CD14-positive monocyte (primary cell): ENCODE measurements around the gene ITGB2. TPM values are rescaled to one million over a fixed set of nuclear protein-coding genes. Genes with fewer than 3 reads are reported as not detected.
A peak's percentile ranks its signal among the peaks of the same experiment; 100 is the strongest.

Source experiments
- DNase-seq, 3 donors: peaks; one replicate each; pipeline ENCODE4 v3.0.0-alpha.2; 2011 to 2022
- H2AFZ ChIP-seq: 2 replicates; pipeline ENCODE4 v1.6.0; 2012; ENCODE audit warnings: mild to moderate bottlenecking, low read depth, low read length, inconsistent platforms; ENCODE audit not compliant: insufficient read depth, poor library complexity, severe bottlenecking
- H3K27ac ChIP-seq, 2 donors: 1 replicate in 1 of 2; 2 replicates in 1 of 2; pipeline ENCODE4 v1.5.1; 2012 to 2013; ENCODE audit warnings: low read length in 2 of 2, control low read depth in 1 of 2, inconsistent platforms in 1 of 2, low read depth in 1 of 2, mild to moderate bottlenecking in 1 of 2
- H3K27me3 ChIP-seq, 2 donors: one replicate each; pipeline versions ENCODE4 v1.6.0 to v1.6.1; 2011 to 2013; ENCODE audit warnings: low read length in 2 of 2; ENCODE audit not compliant: control insufficient read depth in 2 of 2, insufficient read depth in 2 of 2
- H3K36me3 ChIP-seq, 2 donors: replicated peaks in 1 of 2; 1 replicate in 1 of 2; 2 replicates in 1 of 2; pipeline versions ENCODE4 v1.5.1 to v1.6.1; 2012 to 2013; ENCODE audit warnings: low read length in 2 of 2, control low read depth in 1 of 2, inconsistent platforms in 1 of 2, mild to moderate bottlenecking in 1 of 2; ENCODE audit not compliant: insufficient read depth in 2 of 2, control insufficient read depth in 1 of 2
- H3K4me1 ChIP-seq, 2 donors: 1 replicate in 1 of 2; 2 replicates in 1 of 2; pipeline versions ENCODE4 v1.5.1 to v1.6.1; 2012 to 2013; ENCODE audit warnings: low read length in 2 of 2, control low read depth in 1 of 2, inconsistent platforms in 1 of 2, mild to moderate bottlenecking in 1 of 2, moderate library complexity in 1 of 2; ENCODE audit not compliant: insufficient read depth in 2 of 2, control insufficient read depth in 1 of 2
- H3K4me2 ChIP-seq: replicated peaks from 2 replicates; pipeline ENCODE3; 2012; ENCODE audit warnings: low read length, moderate library complexity, mild to moderate bottlenecking; ENCODE audit not compliant: poor library complexity, severe bottlenecking; ENCODE audit errors: extremely low read depth
- H3K4me3 ChIP-seq, 3 experiments: fragments of 200-600 bp in 1 of 3; sonication (generic) in 1 of 3; replicated peaks in 1 of 3; 1 replicate in 2 of 3; 2 replicates in 1 of 3; pipeline ENCODE4 v1.5.1; 2011 to 2013; ENCODE audit warnings: low read length in 3 of 3, mild to moderate bottlenecking in 3 of 3, control low read depth in 2 of 3, low read depth in 2 of 3, inconsistent platforms in 1 of 3, moderate library complexity in 1 of 3
- H3K79me2 ChIP-seq: 2 replicates; pipeline ENCODE4 v1.6.0; 2012; ENCODE audit warnings: mild to moderate bottlenecking, control low read depth, inconsistent platforms, low read length, moderate library complexity; ENCODE audit not compliant: insufficient read depth
- H3K9ac ChIP-seq: 2 replicates; pipeline ENCODE4 v1.6.0; 2017; ENCODE audit warnings: low read length, mild to moderate bottlenecking; ENCODE audit not compliant: insufficient read depth, poor library complexity, severe bottlenecking
- H3K9me3 ChIP-seq, 2 donors: replicated peaks in 1 of 2; 1 replicate in 1 of 2; 2 replicates in 1 of 2; pipeline versions ENCODE4 v1.5.1 to v1.6.1; 2012 to 2013; ENCODE audit warnings: low read length in 2 of 2, control low read depth in 1 of 2; ENCODE audit not compliant: control insufficient read depth in 1 of 2, insufficient read depth in 1 of 2
- H4K20me1 ChIP-seq: 2 replicates; pipeline ENCODE4 v1.6.0; 2012; ENCODE audit warnings: mild to moderate bottlenecking, low read length, control low read depth, moderate library complexity; ENCODE audit not compliant: insufficient read depth
- H3K27ac Mint-ChIP-seq, 7 donors: one replicate each; pipeline ENCODE4 v1.8.0; 2020; ENCODE audit warnings: mild to moderate bottlenecking in 7 of 7, mixed read lengths in 7 of 7, moderate library complexity in 6 of 7, inconsistent platforms in 2 of 7
- H3K27me3 Mint-ChIP-seq, 3 donors: one replicate each; pipeline ENCODE4 v1.8.0; 2021 to 2022; ENCODE audit warnings: low read depth in 3 of 3, mild to moderate bottlenecking in 3 of 3, mixed read lengths in 3 of 3, moderate library complexity in 3 of 3, inconsistent platforms in 1 of 3
- H3K36me3 Mint-ChIP-seq, 2 donors: one replicate each; pipeline ENCODE4 v1.8.0; 2020; ENCODE audit warnings: mixed read lengths in 2 of 2, inconsistent platforms in 1 of 2, mild to moderate bottlenecking in 1 of 2
- H3K4me1 Mint-ChIP-seq: one replicate; pipeline ENCODE4 v1.8.0; 2020; ENCODE audit warnings: mild to moderate bottlenecking, mixed read lengths
- H3K4me3 Mint-ChIP-seq, 2 donors: one replicate each; pipeline ENCODE4 v1.8.0; 2020; ENCODE audit warnings: mild to moderate bottlenecking in 2 of 2, mixed read lengths in 2 of 2, moderate library complexity in 1 of 2
- H3K9me3 Mint-ChIP-seq, 7 donors: one replicate each; pipeline ENCODE4 v1.8.0; 2020 to 2022; ENCODE audit warnings: mixed read lengths in 7 of 7, mild to moderate bottlenecking in 6 of 7, moderate library complexity in 6 of 7, inconsistent platforms in 2 of 7
- CTCF ChIP-seq: fragments of 200-600 bp; IDR thresholded peaks from one replicate; pipeline ENCODE4 v1.8.0; 2022; ENCODE audit warnings: antibody characterized with exemption, mild to moderate bottlenecking
- WGBS: methylation state at CpG from one replicate; pipeline ENCODE4 v1.1.5; 2013; ENCODE audit warnings: missing lambda C conversion rate; ENCODE audit not compliant: insufficient coverage; 5-methylcytosine and 5-hydroxymethylcytosine counted together
- intact Hi-C, 2 donors: fragments of 100-400 bp; cut with micrococcal nuclease; formaldehyde crosslinking; loops; one replicate each; pipeline versions ENCODE4 v1.15.0 to v1.15.1; 2023
- polyA plus RNA-seq, 3 donors: library from polyadenylated mRNA; depleted of rRNA in 1 of 3; unstranded in 2 of 3; stranded (reverse) in 1 of 3; fragments of 300-500 nt in 2 of 3; fragments of >200 nt in 1 of 3; fragmentation: Illumina TruSeq in 2 of 3; gene quantifications; 1 replicate in 2 of 3; 2 replicates in 1 of 3; pipeline ENCODE4 v1.2.3, GENCODE V29; 2012 to 2021

ITGB2 gene
- polyA plus RNA-seq, 3 donors, result 1,470 to 1,628 (median 1,602) TPM

DNA sequence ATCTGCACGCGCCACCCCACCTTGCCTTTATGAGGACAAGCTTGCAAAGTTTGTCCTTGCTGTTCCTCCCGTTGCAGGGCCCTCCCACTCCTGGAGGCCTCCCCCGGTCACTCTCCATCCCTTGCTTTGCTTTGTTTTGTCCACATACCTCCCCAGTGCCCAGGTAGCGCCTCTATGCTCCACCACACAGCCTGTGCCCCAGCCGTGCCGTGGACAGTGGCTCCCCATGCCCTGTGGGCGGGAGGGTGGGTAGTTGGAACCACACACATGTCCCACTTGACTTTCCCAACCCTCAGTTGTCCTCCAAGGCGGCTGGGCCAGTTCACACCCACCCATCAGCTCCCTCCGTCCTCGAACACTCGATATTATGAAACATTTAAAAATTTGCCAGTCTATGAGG, 43.7 kb upstream of the ITGB2 start:
- Histone ChIP-seq H4K20me1 (no peaks in the 10 kb centered on the region), H3K9me3 (no peaks in the 10 kb centered on the region), H3K4me1 (peaks cover 48% of the 10 kb centered on the region in 2 donors), H2AFZ (no peak overlapping the region), H3K36me3 (peaks cover 22 to 31% of the 10 kb centered on the region in 2 donors), H3K27me3 (no peaks in the 10 kb centered on the region), H3K4me2 (no peak overlapping the region), H3K79me2 (peaks cover 4% of the 10 kb centered on the region), H3K4me3 (no peak overlapping the region), H3K27ac (no peak overlapping the region), H3K9ac (no peak overlapping the region)
- Mint-ChIP-seq H3K27ac (peak overlapping the region in 2 of 7 donors; percentile 2 to 26), H3K27me3 (peaks cover 0 to 9% (median 3%) of the 10 kb centered on the region in 3 donors), H3K36me3 (peaks cover 47 to 57% of the 10 kb centered on the region in 2 donors), H3K4me1 (peaks cover 49% of the 10 kb centered on the region), H3K4me3 (peak overlapping the region in 1 of 2 donors; percentile 42), H3K9me3 (peaks cover 0 to 2% (median 0%) of the 10 kb centered on the region in 7 donors)
- 98% methylated on average over 8 of the region's 12 CpGs for WGBS
- intact Hi-C loops, result no loop called here
- no peak for DNase-seq
- TF ChIP-seq CTCF, result no peak

- H2AFZ ChIP-seq, result no peak overlapping the region
- no peaks in the 10 kb centered on the region for H4K20me1 ChIP-seq
- H3K4me1 ChIP-seq, result peaks cover 29% of the 10 kb centered on the region in 2 donors
- no peak for DNase-seq
- H3K9me3 ChIP-seq, result no peaks in the 10 kb centered on the region
- peaks cover 32% of the 10 kb centered on the region for H3K4me1 Mint-ChIP-seq
- H3K36me3 Mint-ChIP-seq, result peaks cover 57 to 69% of the 10 kb centered on the region in 2 donors
- peaks cover 4% of the 10 kb centered on the region for H3K79me2 ChIP-seq
- intact Hi-C loops, result no loop called here
- H3K27me3 Mint-ChIP-seq, result peaks cover 0 to 7% (median 2%) of the 10 kb centered on the region in 3 donors
- peaks cover 0 to 2% (median 0%) of the 10 kb centered on the region in 7 donors for H3K9me3 Mint-ChIP-seq
- peak overlapping the region in 2 of 7 donors; percentile 30 to 63 for H3K27ac Mint-ChIP-seq
- WGBS, result 98% methylated on average over 6 of the region's 9 CpGs
- H3K27me3 ChIP-seq, result no peaks in the 10 kb centered on the region
- no peak for TF ChIP-seq CTCF
- H3K9ac ChIP-seq, result no peak overlapping the region
- peaks cover 34 to 48% of the 10 kb centered on the region in 2 donors for H3K36me3 ChIP-seq
- no peak overlapping the region for H3K4me2 ChIP-seq
- no peak overlapping the region for H3K4me3 ChIP-seq
- no peak overlapping the region for H3K4me3 Mint-ChIP-seq
- no peak overlapping the region for H3K27ac ChIP-seq
These were observed 41.8 kb upstream of the ITGB2 start for GRCh38 chr21:44962403-44962966.
